Bone marrow (tissue), 2 donors: Measurements from ENCODE around the gene SRSF3.
"Not testable (repeated sequence)": the region's sequence is repeated elsewhere in the genome, so short reads cannot be mapped to it uniquely, and the experiment has no call there.

ENCODE experiments used
- DNase-seq, 2 donors: peaks; one replicate each; lab custom pipeline; 2025; lab: John Stamatoyannopoulos, UW

SRSF3 gene

DNA sequence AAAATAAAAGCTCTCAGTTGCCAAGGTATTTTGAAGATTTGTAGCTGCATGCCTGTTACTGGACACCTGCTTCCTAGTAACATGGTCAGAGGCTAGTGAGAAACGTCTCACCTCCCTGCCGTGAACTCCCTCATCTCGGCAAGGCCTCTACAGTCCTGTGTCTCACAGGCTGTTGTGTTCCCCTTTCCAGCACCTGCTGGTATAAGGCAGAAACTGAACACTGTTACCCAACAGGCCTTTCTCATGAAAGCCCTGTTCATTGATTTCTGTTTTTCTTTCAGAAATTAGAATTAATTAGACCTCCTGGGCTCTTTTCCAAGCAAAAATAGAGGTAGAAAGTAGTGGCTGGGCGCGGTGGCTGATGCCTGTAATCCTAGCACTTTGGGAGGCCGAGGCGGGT is 17.6 kb upstream of the SRSF3 start:
- DNase-seq, result no peak

DNA sequence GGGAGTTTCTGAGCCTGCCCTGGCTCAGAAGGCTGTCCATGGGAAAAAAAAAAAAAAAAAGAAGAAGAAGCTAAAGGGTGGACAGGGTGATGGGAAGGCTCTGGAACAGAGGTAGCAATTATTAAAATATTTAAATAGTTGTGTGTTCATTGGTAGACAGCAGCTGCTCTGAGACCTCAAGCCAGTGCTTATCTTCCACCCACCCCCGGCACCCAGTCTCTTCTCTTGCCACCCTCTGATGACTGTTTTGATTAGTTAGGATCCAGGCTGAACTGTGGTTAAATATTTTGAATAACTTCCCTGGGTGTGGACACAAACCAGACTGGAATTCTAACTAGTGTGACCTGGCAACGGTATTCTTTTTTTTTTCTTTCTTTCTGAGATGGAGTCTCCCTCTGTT is 16.9 kb upstream of the SRSF3 start:
- no peak for DNase-seq

DNA sequence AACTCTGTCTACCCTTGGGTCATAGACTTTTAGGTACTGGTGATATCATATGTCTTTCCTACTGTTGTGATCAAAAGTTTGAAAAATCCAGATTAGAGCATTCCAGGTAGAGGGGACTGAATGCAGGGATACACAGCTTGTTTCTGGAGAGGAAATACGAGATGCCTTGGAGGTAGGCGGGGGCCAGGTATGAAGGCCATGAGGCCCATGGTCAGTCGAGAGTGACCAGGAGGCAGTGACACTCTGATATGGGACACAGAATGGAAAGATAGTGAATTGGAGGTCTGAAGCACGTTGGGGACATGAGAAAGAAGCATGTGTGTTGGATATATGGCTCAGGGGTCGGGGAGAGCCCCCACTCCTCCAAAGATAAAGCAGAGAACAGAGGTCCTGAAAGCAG is 16.1 kb upstream of the SRSF3 start:
- DNase-seq, result no peak

DNA sequence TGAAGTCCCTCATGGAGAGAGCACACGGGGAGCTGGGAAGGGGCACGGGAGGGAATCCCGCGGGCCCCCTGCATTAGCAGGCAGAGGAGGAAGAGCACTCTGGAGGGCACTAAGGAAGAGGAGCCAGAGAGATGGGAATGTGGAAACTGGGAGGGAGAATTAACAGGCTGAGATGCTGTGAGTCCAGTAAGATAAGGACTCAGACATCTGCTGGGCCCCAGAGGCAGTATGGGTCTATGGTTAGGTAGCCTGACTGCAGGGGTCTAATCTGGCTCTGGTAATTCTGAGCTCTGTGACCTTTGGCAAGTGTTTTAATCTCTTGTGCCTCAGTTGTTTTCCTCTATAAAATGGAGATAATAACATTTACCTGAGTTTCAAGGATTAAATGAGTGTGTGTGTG is 15.7 kb upstream of the SRSF3 start:
- no peak for DNase-seq

DNA sequence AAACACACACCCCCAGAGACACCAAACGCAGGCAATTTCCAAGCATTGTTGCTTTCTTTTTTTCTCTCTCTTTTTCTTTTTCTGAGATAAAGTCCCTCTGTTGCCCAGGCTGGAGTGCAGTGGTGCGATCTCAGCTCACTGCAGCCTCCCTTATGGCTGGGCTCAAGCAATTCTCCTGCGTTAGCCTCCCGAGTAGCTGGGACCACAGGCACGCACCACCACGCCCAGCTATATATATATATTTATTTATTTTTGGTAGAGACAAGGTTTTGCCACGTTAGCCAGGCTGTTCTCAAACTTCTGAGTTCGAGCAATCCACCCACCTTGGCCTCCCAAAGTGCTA is 14.0 kb upstream of the SRSF3 start:
- no peak for DNase-seq

DNA sequence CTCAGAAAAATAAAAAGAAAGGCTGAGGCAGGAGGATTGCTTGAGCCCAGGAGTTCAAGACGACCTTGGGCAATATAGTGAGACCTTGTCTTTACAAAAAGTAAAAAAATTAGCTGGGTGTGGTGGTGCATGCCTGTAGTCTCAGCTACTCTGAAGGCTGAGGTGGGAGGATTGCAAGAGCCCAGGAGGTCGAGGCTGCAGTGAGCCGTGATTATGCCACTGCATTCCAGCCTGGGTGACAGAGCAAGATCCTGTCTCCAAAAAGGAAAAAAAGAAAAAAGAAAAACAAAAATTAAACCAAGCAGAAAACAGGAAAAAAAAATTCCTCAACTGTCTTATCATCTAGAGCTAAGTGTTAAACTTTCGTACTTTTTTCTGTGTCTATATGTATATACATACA is 12.4 kb upstream of the SRSF3 start:
- DNase-seq, result no peak

DNA sequence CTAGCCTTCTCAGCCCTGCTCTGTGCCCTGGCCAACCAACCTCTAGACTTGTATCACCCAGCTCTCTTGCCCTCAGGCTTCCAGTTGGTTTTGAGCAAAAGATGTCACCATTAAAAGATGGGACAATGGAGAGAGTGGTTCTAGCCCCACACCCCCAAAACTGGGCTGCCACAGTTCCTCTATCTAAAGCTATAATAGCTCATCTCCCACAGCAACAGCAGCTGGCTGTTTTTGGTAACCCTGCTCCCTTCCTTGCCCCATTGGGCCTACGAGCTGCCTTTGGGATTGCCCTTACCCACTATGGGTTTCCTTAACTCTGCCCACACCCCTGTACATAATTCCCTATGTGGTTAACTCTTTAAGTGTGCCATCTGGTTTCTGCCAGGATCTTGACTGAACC is 7.6 kb upstream of the SRSF3 start:
- DNase-seq, result no peak

DNA sequence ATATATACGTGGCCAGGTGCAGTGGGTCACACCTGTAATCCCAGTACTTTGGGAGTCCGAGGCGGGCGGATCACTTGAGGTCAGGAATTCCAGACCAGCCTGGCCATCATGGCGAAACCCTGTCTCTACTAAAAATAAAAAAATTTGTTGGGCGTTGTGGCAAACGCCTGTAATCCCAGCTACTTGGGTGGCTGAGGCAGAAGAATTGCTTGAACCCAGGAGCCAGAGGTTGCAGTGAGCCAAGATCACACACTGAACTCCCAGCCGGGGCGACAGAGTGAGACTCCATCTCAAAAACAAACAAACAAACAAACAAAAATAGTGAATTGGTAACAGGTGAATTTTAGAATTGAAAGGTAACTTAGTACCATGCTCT is 5.1 kb upstream of the SRSF3 start:
- DNase-seq, result not testable (repeated sequence)

DNA sequence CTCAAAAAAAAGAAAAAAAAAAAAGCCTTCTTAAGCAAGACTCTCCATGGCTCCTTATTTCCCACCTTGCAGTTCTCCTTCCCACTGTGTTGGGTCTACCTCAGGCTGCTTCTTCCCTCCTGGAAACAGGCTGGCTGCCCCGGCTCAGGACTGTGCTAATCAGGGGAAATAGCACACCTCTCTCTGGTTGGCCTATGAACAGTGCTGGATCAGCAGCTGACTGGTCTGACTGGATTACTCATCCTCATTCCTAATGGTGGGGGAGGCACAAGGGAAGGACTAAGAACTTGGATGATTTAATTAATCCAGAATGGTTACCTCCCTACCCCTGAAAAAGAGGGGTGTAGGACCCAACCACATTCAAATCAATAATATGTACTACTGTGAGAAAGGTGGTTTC is 3.9 kb upstream of the SRSF3 start:
- no peak for DNase-seq

DNA sequence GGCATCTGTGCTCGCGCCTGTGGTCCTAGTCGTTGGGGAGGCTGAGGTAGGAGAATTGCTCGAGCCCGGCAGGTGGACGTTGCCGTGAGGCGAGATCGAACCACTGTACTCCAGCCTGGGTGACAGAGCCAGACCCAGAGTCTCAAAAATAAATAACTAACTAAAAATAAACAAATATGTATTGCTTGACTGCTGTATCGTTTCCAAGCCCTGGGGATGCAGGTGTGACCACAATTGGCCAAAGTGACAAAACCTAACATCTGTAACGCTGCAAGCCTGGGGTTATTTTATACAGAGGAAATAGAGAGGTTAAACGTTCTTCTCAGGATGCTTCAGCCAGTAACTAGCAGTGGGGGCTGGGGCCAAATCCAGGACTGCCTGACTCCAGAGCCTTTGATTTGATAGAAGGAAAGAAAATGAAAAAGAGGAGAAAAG is 1.9 kb upstream of the SRSF3 start:
- no peak for DNase-seq

DNA sequence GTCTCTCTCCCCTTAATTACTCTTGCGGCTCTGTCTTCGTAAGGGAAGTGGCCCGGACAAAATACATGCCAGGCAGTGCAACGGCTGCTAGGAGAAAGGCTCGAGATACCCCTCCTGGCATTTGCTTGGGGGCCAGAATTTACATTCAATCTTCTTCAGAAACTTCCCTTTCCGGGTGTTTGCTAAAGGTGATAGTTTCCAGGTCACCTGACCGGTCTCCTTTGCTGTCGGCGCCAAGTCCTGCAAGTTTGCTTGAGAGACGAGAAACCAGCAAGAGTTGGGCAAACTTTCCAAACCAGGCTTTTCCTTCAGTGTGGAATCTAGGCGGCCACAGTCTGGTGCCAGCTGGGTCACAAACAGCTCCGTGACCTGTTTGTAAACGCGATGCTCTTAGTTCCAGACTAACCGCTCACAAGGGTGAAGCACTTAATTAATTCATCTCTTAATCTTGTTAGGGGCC is 563 bp upstream of the SRSF3 start:
- no peak for DNase-seq

DNA sequence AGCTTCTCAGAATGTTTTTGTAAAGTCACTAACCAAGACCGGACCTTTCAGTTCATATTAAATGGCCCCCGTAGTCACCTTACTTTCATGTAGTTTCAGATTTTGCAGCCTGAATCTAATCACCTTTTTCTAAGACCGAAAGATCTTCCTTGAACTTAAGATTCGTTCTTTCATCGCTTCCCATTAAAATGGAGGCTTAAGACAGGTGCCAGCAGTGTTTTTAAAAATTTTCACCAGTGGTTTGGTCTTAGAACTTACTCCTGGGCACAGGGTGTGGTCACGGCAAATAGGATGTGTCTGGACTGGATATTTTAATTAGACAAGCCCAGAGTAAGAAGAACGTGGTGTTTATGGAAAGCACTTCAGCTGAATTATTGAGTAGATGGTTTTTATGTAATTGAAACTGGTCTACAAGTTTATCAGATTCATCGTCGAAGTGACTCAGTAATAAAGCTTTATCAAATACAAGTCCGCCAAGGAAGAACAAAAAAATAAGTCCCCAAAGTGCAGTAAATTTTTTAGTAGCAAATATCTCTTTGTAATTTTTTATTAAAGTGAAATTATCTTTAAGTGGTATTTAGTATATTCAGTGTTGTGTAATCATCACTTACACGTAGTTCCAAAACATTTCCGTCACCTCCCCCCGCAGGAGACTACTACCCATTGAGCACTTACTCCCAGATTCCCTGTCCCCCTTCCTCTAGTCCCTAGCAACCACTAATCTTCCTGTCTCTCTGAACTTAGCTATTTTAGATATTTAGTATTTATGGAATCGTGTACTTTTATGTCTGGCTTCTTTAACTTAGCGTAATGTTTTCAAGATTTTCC is 868 bp downstream of the SRSF3 start:
- DNase-seq, result no peak

DNA sequence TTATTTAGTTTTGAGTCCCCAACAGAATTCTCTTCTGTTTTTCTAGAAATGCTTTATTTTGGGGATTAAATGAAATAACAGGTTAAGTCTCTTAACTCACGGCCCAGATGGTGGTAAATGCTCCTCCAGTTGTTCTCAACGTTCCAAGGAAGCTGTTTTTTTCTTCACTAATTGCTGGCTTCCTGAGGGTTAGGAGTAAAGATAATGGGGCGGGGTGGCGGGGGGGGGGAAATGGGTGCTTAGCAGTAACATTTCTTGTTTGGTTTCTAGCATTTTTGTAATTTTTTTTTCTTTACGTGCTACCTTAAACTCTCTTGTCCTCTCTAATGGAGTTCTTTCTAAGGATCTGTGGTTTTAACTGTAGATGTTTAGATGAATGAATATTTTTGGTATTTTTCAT is 2.2 kb downstream of the SRSF3 start:
- DNase-seq, result no peak

DNA sequence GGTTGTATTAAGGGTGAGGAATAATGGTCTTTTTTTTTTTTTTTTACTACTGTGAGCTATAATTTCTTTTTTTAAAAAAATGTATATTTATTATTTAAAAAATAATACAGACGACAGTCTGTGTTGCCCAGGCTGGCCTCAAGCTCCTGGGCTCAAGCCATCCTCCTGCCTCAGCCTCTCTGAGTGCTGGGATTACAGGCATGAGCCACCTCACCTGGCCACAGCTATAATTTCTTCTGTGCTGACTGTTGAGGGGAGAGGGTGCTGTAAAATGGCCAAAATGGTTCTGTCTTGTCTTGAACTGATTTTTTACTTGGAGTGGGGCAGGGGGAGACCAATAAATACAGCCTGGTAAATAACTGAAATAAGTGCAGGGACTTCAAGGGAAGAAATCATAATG is 3.6 kb downstream of the SRSF3 start:
- no peak for DNase-seq

DNA sequence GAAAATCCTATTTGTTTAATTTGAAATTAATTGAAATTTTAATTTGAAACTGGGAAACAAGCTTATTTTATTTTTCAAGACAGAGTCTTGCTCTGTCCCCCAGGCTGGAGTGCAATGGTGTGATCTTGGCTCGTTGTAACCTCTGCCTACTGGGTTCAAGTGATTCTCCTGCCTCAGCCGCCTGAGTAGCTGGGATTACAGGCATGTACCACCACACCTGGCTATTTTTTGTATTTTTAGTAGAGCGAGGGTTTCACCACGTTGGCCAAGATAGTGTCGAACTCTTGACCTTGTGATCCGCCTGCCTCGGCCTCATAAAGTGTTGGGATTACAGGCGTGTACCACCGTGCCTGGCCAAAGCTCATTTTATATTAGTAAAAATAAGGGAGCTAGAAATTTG is 4.2 kb downstream of the SRSF3 start:
- DNase-seq, result no peak

DNA sequence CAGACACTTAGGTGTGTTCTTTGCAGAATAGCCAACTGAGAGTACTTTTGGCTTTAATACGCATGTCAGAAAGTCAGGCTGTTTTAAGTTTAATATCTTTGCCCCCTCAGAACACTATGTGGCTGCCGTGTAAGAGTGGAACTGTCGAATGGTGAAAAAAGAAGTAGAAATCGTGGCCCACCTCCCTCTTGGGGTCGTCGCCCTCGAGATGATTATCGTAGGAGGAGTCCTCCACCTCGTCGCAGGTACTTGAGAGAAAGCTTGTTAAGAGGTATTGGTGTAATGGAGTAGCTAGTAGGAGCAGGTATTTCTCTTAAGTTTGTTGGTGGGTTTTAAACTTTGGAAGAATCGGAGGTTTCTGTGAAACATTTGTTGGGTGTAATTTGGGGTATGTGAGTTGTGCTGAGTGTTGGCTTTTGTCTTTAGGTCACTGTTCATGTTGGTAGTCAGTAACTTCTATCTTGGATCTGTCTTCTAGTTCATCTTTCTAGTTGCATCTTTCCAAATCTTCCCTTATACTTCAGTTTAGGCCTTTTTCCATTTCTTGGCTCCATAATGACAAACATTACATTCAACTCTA is 4.7 kb downstream of the SRSF3 start:
- DNase-seq, result no peak

DNA sequence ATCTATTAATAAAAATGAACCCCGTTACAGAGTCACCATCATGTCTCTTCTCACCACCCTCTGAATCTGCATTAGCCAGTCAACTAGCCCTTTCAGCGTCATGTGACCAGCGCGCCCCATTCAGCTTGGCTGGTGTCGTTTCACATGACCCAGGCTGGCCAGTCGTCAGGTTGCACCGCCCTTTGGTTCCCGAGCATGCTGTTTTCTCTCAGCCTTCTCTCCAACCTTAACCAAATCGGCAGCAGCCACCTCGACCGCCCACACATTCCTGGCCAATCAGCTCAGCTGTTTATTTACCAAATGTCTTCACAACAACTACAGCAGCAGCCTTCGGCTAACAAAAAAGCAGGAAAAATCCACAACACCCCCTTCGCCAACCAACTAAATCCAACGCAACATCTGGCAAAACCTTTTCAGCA is 5.6 kb downstream of the SRSF3 start:
- DNase-seq, result no peak

DNA sequence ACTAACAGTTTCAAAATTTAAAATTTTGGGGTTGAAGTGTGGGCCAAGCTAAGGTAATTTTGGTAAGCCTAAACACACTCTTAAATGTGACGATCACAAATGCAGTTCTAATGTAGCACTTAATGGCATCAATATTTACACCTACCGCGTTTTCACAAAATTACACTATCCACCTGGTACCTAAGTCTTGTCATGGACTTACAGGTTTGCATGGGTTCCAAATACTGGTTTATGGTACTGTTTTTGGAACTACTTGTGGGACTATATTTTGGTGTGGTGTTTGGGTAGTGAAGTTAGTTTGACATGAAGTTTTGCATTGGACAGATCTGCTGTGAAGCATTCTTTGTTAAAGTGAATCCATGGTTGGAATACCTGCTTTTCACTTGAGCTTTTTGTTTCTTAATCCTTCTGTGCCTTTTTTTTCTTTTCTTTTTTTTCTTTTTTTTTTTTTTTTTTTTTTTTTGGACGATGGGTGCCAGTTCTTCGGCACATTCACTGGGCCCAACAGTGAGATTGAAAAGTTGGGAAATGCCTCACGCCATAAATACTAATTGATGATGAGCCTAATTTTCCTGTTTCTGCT is 6.5 kb downstream of the SRSF3 start:
- no peak for DNase-seq

DNA sequence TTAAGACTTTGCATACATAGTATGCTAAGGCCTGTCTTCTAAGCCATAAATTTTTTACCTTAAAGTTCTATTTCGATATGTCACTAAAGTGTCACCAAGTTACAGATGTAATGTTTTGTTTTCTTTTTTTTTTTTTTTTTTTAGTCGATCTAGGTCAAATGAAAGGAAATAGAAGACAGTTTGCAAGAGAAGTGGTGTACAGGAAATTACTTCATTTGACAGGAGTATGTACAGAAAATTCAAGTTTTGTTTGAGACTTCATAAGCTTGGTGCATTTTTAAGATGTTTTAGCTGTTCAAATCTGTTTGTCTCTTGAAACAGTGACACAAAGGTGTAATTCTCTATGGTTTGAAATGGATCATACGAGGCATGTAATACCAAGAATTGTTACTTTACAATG is 7.7 kb downstream of the SRSF3 start:
- DNase-seq, result not testable (repeated sequence)

DNA sequence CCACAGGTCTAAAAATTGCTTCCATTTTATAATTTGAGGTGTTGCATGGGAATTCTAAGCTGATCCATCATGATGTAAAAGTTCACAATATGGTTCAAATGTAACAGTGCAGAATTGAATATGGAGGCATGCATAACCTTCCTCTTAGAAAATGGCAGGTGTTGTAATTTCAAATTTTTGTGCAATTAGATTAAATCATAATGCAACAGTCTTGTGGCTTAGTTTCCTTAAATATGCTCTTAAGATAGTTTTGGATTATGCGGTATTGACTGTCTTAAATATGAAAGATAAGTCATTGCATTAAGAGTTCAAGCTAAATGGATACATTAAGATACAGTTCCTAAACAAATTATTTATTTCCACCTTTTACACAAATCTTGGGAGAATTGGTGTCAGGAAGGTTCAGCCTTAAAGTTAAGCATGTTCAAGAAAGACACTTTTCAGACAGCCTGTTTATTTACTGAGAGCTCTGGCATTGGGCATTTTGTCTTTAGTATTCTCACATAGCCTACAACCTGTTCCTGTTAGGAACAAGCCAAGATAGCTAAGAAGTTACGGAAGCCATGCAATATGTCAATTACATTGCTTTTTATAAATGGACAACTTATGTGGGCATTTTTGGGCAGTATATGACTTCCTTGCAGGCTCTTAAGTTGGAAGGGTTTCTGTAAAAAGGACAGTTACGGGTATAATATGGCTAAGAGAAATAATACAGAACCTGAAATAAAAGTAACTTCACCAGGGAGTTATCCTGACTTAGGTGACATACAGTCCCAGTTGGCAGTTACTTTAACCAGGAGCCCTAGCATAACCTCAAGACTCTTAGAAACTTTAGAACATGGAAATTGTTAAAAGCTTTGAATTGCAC is 9.3 kb downstream of the SRSF3 start:
- no peak for DNase-seq

DNA sequence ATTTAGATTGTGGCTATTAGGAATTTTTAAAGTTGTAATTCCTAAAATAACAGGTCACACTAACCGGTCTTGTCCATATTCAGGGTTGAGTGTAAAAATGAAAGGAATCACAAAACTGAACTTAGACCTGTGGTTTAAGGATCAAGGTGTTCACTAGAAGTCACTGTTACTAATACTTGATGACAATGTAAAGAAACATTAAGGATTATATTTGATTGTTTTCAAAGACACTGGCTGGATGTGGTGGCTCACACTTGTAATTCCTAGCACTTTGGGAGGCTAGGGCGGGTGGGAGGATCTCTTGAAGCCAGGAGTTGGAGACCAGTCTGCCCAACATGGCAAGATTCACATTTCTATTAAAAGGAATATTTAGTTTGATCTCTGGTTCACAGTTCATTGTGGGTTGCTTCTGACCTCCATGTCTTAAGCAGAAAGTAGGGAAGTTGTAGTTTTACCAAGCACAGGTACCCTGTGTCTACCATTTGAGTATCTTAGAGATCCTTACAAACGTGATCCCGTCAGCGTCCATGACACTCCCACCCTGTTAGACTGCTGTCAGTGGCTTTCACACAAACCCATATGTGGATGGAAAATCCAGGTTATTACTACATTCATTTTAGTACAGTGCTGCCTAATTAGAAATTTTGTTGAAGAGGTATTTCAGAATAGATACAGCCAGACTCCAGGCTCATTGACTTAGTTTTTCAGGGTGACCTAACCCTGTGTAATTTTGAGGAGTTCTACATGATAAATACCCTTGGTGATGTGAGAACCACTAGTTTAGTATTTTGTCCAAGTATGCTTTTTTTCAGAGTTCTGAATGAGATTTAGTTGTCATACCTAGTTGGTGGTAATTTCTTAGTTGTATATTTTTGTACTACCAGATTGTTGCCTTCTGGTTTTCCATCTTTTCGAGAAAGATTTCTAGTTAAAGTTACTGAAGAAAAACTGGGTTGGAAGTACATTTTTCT is 10.2 kb downstream of the SRSF3 start:
- no peak for DNase-seq
